ENCODE results near the gene ASTN2.

ASTN2 gene

GRCh38 chr9:116436121-116436520 lies 978.7 kb downstream of the ASTN2 start:
- DNase-seq: no peak

GRCh38 chr9:116435706-116436105 lies 979.2 kb downstream of the ASTN2 start:
- DNase-seq: no peak

- no peak for DNase-seq
Observed at GRCh38 chr9:116434314-116434713, 980.5 kb downstream of the ASTN2 start.

GRCh38 chr9:116432051-116432450 lies 982.8 kb downstream of the ASTN2 start:
- DNase-seq: no peak

- no peak for DNase-seq
Observed at GRCh38 chr9:116430849-116431248, 984.0 kb downstream of the ASTN2 start.

- no peak for DNase-seq
Observed at GRCh38 chr9:116425244-116425643, 989.6 kb downstream of the ASTN2 start.

GRCh38 chr9:116423149-116423548 lies 991.7 kb downstream of the ASTN2 start:
- DNase-seq: no peak

GRCh38 chr9:116422119-116422979 lies 992.5 kb downstream of the ASTN2 start:
- DNase-seq: no peak

GRCh38 chr9:116420993-116421538 lies 993.8 kb downstream of the ASTN2 start:
- DNase-seq: no peak

- DNase-seq: no peak
Observed at GRCh38 chr9:116419181-116419580, 995.7 kb downstream of the ASTN2 start.

GRCh38 chr9:116417464-116417863 lies 997.4 kb downstream of the ASTN2 start:
- DNase-seq: no peak

- DNase-seq: no peak
Observed at GRCh38 chr9:116416421-116416820, 998.4 kb downstream of the ASTN2 start.

GRCh38 chr9:116414374-116414773 lies 1000.5 kb downstream of the ASTN2 start:
- no peak for DNase-seq

GRCh38 chr9:116411506-116411905 lies 1003.4 kb downstream of the ASTN2 start:
- no peak for DNase-seq

- no peak for DNase-seq
Observed at GRCh38 chr9:116409638-116410037, 1005.2 kb downstream of the ASTN2 start.

- no peak for DNase-seq
Observed at GRCh38 chr9:116409129-116409528, 1005.7 kb downstream of the ASTN2 start.

- no peak for DNase-seq
Observed at GRCh38 chr9:116406469-116406868, 1008.4 kb downstream of the ASTN2 start.

GRCh38 chr9:116405321-116405720 lies 1009.5 kb downstream of the ASTN2 start:
- no peak for DNase-seq

- DNase-seq: no peak
Observed at GRCh38 chr9:116404228-116404627, 1010.6 kb downstream of the ASTN2 start.

- DNase-seq: no peak
Observed at GRCh38 chr9:116403171-116403570, 1011.7 kb downstream of the ASTN2 start.

GRCh38 chr9:116395699-116396037 lies 1019.2 kb downstream of the ASTN2 start:
- no peak for DNase-seq

- DNase-seq: no peak
Observed at GRCh38 chr9:116394894-116395698, 1019.8 kb downstream of the ASTN2 start.

GRCh38 chr9:116394070-116394469 lies 1020.8 kb downstream of the ASTN2 start:
- DNase-seq: no peak

GRCh38 chr9:116393198-116393597 lies 1021.7 kb downstream of the ASTN2 start:
- DNase-seq: no peak
